Cardiac fibroblast (primary cell): ENCODE measurements around the gene GET4.
A peak's percentile ranks its signal among the peaks of the same experiment; 100 is the strongest.
"Not testable (repeated sequence)": the region's sequence is repeated elsewhere in the genome, so short reads cannot be mapped to it uniquely, and the experiment has no call there.

Experiments used
- DNase-seq, 2 donors: peaks; one replicate each; pipeline versions ENCODE4 v3.0.0 to v3.0.0-alpha.2; 2010; ENCODE audit warnings: low read depth in 2 of 2
- H3K4me3 ChIP-seq, 2 donors: replicated peaks in 1 of 2; 1 replicate in 1 of 2; 2 replicates in 1 of 2; pipeline ENCODE4 v1.5.1; 2011; ENCODE audit warnings: low read depth in 2 of 2, low read length in 2 of 2, mild to moderate bottlenecking in 2 of 2, moderate library complexity in 1 of 2
- TF ChIP-seq, protein P1 (sequence below): IDR thresholded peaks from one replicate; pipeline ENCODE4 v1.5.1; 2011; ENCODE audit warnings: low read depth, mild to moderate bottlenecking, low read length, inconsistent platforms

Gene GET4

DNA sequence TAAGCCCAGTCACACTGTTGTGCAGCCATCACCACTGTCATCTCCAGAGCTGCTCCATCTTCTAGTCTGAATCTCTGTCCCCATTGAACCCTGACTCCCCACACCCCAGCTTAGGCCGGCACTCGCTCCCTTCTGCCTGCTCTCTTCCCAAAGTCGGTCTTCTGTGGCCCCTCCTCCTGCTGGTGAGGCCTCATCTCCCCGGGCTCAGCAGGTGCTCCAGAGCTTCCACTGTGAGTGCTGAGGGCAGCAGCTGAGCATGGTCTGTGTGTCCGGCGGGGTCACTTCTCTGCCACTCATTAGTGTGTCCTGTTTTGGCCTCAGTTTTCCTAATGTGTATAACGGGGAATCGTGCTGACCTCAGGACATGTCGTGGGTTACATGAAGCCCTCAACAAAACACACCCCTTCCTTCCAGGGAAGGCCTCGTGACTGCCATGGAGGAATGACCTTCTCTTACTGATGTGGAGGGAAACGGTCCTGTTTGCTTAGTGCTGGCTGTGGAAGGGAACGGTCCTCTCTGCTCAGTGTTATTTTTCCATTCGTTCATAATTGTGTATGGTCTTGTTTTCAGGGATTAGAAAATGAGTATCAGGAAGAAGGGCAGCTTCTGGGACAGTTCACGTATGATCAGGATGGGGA, 4.3 kb upstream of the GET4 start:
- TF ChIP-seq, protein P1, sequence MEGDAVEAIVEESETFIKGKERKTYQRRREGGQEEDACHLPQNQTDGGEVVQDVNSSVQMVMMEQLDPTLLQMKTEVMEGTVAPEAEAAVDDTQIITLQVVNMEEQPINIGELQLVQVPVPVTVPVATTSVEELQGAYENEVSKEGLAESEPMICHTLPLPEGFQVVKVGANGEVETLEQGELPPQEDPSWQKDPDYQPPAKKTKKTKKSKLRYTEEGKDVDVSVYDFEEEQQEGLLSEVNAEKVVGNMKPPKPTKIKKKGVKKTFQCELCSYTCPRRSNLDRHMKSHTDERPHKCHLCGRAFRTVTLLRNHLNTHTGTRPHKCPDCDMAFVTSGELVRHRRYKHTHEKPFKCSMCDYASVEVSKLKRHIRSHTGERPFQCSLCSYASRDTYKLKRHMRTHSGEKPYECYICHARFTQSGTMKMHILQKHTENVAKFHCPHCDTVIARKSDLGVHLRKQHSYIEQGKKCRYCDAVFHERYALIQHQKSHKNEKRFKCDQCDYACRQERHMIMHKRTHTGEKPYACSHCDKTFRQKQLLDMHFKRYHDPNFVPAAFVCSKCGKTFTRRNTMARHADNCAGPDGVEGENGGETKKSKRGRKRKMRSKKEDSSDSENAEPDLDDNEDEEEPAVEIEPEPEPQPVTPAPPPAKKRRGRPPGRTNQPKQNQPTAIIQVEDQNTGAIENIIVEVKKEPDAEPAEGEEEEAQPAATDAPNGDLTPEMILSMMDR = no peak
- no peak overlapping the region for H3K4me3 ChIP-seq
- DNase-seq = no peak

DNA sequence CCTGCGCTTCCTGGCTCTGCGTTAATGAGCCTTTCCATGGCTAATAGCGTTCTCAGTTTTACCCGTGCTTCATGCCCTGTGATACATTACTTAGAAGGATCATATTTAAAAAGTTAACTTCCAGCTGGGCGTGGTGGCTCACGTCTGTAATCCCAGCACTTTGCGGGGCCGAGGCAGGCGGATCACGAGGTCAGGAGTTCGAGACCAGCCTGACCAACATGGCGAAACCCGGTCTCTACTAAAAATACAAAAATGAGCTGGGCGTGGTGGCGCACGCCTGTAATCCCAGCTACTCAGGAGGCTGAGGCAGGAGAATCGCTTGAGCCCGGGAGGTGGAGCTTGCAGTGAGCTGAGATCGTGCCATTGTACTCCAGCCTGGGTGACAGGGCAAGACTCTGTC, 3.7 kb upstream of the GET4 start:
- not testable (repeated sequence) for DNase-seq, H3K4me3 ChIP-seq

DNA sequence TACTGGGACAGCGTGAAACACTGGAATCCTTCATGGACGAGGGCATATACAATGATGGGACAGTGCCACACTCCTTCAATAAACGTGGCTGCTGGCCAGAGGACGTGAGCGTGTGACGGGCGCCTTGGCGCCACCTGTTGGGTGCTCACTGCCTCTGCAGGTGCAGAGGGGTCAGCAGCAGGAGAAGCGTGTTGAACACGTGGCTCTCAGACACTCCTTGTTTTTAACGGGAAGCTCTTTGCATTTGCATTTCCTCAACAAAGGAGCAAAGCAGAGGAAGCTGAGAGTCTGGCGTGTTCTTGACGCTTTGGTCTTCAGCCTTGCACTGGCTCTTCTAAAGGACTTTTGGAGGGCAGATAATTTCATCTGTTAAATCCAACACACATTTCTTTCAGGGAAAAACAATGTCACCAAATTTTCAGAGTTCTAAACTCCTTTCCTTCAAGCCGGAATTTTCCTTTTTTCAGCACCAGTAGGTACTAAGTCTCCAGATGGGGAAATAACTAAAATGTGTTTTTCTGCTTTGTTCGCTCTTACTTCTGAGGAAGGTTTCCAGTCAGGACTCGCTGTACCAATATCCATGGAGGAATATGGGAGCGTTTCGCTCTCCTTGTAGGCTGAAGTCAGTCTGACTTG, 2.9 kb upstream of the GET4 start:
- TF ChIP-seq, protein P1 = peak; percentile 99
- H3K4me3 ChIP-seq = no peak overlapping the region
- peak; percentile 86 to 89 for DNase-seq

DNA sequence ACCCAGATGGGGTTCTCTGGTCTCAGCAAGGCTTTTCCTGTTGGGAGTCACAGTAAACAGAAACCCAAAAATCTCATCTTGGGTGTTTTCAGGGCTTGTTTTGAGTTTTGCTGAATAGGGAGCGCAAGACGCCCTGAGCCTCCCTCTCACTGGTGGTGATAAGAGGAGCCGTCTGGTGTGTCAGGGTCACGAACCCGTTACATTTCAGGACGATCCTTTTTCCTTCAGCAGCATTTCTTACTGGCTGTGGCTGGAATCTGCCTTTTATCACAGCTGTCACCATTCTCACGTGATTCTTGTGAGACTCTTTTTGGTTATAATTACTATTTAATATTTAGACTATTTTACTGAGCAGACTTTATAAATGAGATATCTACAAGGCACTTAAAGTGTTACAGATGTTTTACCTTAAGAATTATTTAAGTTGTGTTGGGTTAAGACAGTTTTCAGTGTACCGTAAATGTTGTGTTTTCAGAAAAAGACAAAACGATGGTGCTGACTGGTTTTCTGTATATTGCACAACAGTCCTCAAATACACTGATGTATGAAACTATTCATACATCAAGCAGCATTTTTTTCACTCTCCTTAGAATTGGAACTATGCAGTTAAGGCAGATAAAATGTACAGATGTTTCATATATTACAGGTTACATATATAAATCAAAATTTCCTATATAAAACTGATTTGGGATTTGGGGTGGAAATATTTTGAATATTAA, 2.2 kb upstream of the GET4 start:
- H3K4me3 ChIP-seq = no peak overlapping the region
- DNase-seq = peak in 1 of 2 donors; percentile 49
- TF ChIP-seq, protein P1 = no peak

DNA sequence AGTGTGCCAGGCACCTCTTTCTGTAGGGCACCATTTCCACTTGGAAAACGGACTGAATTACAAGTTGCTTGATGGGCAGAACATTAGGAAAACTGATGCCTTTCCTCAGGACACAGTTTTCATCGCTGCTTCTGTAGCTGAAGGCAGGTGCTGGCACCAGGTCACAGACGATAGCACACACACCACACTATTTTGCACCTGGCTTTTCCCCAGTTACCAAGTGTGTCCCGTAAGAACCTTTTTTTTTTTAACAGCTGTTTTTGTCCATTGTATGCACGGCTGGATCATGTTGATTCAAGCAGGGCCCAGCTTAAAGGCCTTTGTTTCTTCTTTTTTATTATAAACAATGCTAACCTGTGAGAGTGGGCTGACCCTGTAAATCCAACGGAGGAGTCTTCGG, 1.3 kb upstream of the GET4 start:
- no peak for DNase-seq
- TF ChIP-seq, protein P1 = no peak
- H3K4me3 ChIP-seq = no peak overlapping the region

DNA sequence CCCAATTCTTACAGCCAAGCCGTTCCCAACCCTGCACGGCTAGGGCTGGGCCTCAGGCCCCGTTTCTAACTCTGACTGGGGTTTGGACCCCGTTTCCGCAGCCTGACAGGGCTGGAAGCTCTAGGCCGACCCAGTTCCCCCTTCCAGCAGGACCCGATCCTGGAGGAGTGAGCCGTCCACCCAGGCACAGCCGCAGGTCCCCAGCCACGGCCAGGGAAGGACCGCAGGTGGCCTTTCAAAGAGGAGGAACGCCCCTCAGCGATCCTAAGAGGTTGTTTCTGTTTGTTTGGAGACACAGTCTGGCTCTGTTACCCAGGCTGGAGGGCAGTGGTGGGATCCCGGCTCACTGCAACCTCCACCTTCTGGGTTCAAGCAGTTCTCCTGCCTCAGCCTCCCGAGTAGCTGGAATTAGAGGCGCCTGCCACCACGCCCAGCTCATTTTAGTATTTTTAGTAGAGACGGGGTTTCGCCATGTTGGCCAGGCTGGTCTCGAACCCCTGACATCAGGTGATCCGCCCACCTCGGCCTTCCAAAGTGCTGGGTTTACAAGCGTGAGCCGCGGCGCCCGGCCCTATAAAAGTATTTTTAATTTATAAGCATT, 778 bp upstream of the GET4 start:
- TF ChIP-seq, protein P1 = no peak
- no peak for DNase-seq
- H3K4me3 ChIP-seq = peak overlapping the region; percentile 21 to 41

DNA sequence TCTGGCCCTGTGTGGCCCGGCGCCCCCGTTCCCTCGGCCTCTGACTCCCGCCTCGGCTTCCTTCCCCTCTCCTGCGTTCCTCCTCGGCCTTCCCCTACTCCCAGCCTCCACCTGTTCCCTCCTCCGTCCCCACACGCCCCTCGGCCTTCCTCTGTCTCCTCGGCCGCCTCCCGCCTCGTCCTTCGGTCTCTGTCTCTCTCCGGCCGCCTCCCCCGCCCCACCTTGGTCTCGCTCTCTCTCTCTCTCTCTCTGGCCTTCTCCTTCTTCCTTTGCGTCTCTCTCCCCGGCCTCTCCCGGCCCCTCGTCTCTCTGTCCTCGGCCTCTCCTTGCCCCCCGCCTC, 588 bp downstream of the GET4 start:
- TF ChIP-seq, protein P1 = no peak
- H3K4me3 ChIP-seq = peak overlapping the region; percentile 91 to 98
- DNase-seq = peak in 1 of 2 donors; percentile 27
